MM.1S (cell line): ENCODE data around the gene LPCAT2.

Experiments
- EZH2phosphoT487 ChIP-seq: fragments of 300-600 bp; sonication (generic); IDR thresholded peaks from 2 replicates; pipeline ENCODE4 v1.6.1; 2018; ENCODE audit warnings: antibody characterized with exemption, low read length
- TF ChIP-seq, protein P1 (sequence below): fragments of 300-600 bp; sonication (generic); IDR thresholded peaks from 2 replicates; pipeline ENCODE4 v1.5.1; 2016; ENCODE audit warnings: antibody characterized with exemption, low read length, mixed read lengths

- TF ChIP-seq, protein P1, sequence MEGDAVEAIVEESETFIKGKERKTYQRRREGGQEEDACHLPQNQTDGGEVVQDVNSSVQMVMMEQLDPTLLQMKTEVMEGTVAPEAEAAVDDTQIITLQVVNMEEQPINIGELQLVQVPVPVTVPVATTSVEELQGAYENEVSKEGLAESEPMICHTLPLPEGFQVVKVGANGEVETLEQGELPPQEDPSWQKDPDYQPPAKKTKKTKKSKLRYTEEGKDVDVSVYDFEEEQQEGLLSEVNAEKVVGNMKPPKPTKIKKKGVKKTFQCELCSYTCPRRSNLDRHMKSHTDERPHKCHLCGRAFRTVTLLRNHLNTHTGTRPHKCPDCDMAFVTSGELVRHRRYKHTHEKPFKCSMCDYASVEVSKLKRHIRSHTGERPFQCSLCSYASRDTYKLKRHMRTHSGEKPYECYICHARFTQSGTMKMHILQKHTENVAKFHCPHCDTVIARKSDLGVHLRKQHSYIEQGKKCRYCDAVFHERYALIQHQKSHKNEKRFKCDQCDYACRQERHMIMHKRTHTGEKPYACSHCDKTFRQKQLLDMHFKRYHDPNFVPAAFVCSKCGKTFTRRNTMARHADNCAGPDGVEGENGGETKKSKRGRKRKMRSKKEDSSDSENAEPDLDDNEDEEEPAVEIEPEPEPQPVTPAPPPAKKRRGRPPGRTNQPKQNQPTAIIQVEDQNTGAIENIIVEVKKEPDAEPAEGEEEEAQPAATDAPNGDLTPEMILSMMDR: no peak
- no peak for TF ChIP-seq EZH2phosphoT487
Measured at GRCh38 chr16:55542459-55543082, 33.7 kb downstream of the LPCAT2 start.
